Measurements from ENCODE around the gene APOA1. TPM values are rescaled to one million over a fixed set of nuclear protein-coding genes. Genes with fewer than 3 reads are reported as not detected.

Gene APOA1
- polyA plus RNA-seq, 1 donor (not counting 4 experiments of a cell fraction or from before 2014, with no cell fraction given) = not detected

- TF ChIP-seq EZH2 (IDR thresholded peaks at IDR 0.05; ENCODE audit: low read length) = no peak
- no peak for TF ChIP-seq CTCF (optimal IDR thresholded peaks at IDR 0.05 in 1 of 3, IDR thresholded peaks at IDR 0.05 in 1 of 3, conservative IDR thresholded peaks at IDR 0.05 in 1 of 3; ENCODE audit: extremely low read depth in 1 of 3, insufficient read depth in 2 of 3, low read length in 3 of 3)
- H3K9ac ChIP-seq (ENCODE audit: control insufficient read depth, extremely low read depth, insufficient read depth, low read length) = no peak overlapping the region
- no peaks in the 10 kb centered on the region for H3K9me1 ChIP-seq (ENCODE audit: control insufficient read depth, extremely low read depth, insufficient read depth, low read length)
- dilution Hi-C loops (cut with MboI; ENCODE audit: extremely low pct_ligation_motif_present, low sequenced_read_pairs) = no loop called here
- no peaks in the 10 kb centered on the region for H3K9me3 ChIP-seq (ENCODE audit: control insufficient read depth, low read depth, low read length)
- H3K27ac ChIP-seq (ENCODE audit: control insufficient read depth, insufficient read depth, low read length) = no peak overlapping the region
- no peak overlapping the region for H3K4me2 ChIP-seq (ENCODE audit: control insufficient read depth, extremely low read depth, insufficient read depth, low read depth, low read length)
- H3K36me3 ChIP-seq (ENCODE audit: control insufficient read depth in 2 of 2, extremely low read depth in 1 of 2, insufficient read depth in 2 of 2, low read length in 2 of 2) = peaks cover 18 to 20% of the 10 kb centered on the region in 2 experiments
- FAIRE-seq (no peak), DNase-seq (ENCODE audit: low read depth, low spot score) (no peak)
- H2AFZ ChIP-seq (ENCODE audit: control insufficient read depth, low read length) = no peak overlapping the region
- H3K27me3 ChIP-seq (ENCODE audit: control insufficient read depth, extremely low read depth, insufficient read depth, low read length) = no peaks in the 10 kb centered on the region
- no peak overlapping the region for H3K4me3 ChIP-seq (ENCODE audit: control insufficient read depth in 2 of 3, extremely low read depth in 1 of 3, insufficient read depth in 2 of 3, low read depth in 1 of 3, low read length in 3 of 3)
- no peaks in the 10 kb centered on the region for H4K20me1 ChIP-seq (ENCODE audit: control insufficient read depth, extremely low read depth, insufficient read depth, low read length)
- H3K4me1 ChIP-seq (ENCODE audit: control insufficient read depth, extremely low read depth, insufficient read depth, low read length) = no peaks in the 10 kb centered on the region
- no peaks in the 10 kb centered on the region for H3K79me2 ChIP-seq (ENCODE audit: control insufficient read depth, insufficient read depth, low read length)
These were observed 4.7 kb upstream of the APOA1 start for GRCh38 chr11:116842117-116842516.

GRCh38 chr11:116840746-116841296 lies 3.4 kb upstream of the APOA1 start:
- H3K9me1 ChIP-seq (ENCODE audit: control insufficient read depth, extremely low read depth, insufficient read depth, low read length) = no peaks in the 10 kb centered on the region
- no peak for TF ChIP-seq CTCF (optimal IDR thresholded peaks at IDR 0.05 in 1 of 3, IDR thresholded peaks at IDR 0.05 in 1 of 3, conservative IDR thresholded peaks at IDR 0.05 in 1 of 3; ENCODE audit: extremely low read depth in 1 of 3, insufficient read depth in 2 of 3, low read length in 3 of 3)
- no peak for TF ChIP-seq EZH2 (IDR thresholded peaks at IDR 0.05; ENCODE audit: low read length)
- DNase-seq (ENCODE audit: low read depth, low spot score) (no peak), FAIRE-seq (no peak)
- peaks cover under 1% of the 10 kb centered on the region for H3K4me1 ChIP-seq (ENCODE audit: control insufficient read depth, extremely low read depth, insufficient read depth, low read length)
- no peak overlapping the region for H3K4me2 ChIP-seq (ENCODE audit: control insufficient read depth, extremely low read depth, insufficient read depth, low read depth, low read length)
- dilution Hi-C loops (cut with MboI; ENCODE audit: extremely low pct_ligation_motif_present, low sequenced_read_pairs) = no loop called here
- no peaks in the 10 kb centered on the region for H3K27me3 ChIP-seq (ENCODE audit: control insufficient read depth, extremely low read depth, insufficient read depth, low read length)
- no peak overlapping the region for H3K27ac ChIP-seq (ENCODE audit: control insufficient read depth, insufficient read depth, low read length)
- no peaks in the 10 kb centered on the region for H4K20me1 ChIP-seq (ENCODE audit: control insufficient read depth, extremely low read depth, insufficient read depth, low read length)
- no peaks in the 10 kb centered on the region for H3K79me2 ChIP-seq (ENCODE audit: control insufficient read depth, insufficient read depth, low read length)
- H2AFZ ChIP-seq (ENCODE audit: control insufficient read depth, low read length) = no peak overlapping the region
- no peaks in the 10 kb centered on the region for H3K9me3 ChIP-seq (ENCODE audit: control insufficient read depth, low read depth, low read length)
- H3K36me3 ChIP-seq (ENCODE audit: control insufficient read depth in 2 of 2, extremely low read depth in 1 of 2, insufficient read depth in 2 of 2, low read length in 2 of 2) = peaks cover 10% of the 10 kb centered on the region in 2 experiments
- H3K4me3 ChIP-seq (ENCODE audit: control insufficient read depth in 2 of 3, extremely low read depth in 1 of 3, insufficient read depth in 2 of 3, low read depth in 1 of 3, low read length in 3 of 3) = no peak overlapping the region
- H3K9ac ChIP-seq (ENCODE audit: control insufficient read depth, extremely low read depth, insufficient read depth, low read length) = no peak overlapping the region
